ENCODE data around the gene GPR63. TPM values are rescaled to one million over a fixed set of nuclear protein-coding genes. Genes with fewer than 3 reads are reported as not detected.

GPR63 gene
- total RNA-seq, 1 donor from 2014 or later, result 0.79 TPM

DNA sequence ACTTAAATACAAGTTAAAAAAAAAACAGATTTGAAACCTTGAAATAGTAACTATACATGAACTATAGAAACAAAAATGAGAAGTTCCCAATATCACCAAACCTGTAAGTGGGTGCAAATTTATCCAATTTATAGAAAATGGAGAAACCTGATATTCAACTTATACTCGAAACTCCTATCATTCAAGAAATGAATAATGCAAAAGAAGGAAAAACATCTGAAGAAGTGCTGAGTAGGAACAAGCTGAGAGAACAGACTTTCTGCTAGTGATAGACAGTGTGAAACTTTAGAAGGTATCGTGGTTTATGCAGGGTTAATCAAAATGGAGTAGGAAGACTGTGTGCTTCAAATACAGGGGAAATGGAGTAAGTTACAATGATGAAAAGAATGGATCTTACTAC is 4.5 kb downstream of the GPR63 start:
- no peak for ATAC-seq

DNA sequence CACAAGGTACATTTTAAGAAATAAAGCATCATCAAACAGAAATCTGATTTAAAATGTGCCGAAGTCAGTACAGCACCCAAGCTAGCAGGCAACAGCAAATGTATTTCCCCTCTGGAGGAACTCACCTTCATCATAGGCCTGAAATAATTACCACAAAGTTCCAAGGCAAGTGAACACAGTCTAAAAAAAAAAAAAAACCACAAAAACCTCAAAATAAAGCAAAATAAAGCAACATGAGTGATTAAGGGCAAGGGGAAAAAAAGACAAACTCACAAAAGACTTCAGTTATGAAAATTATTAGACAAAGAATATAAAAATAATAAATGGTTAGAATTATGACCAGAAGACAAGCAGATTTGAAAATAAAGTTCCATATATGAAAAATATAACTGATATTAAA is 10.4 kb downstream of the GPR63 start:
- ATAC-seq, result no peak
- no peak for DNase-seq
- intact Hi-C loops (cut with micrococcal nuclease), result no loop called here

More for the DNA sequence above, 4.5 kb downstream of the GPR63 start:
- DNase-seq, result no peak
- intact Hi-C loops (cut with micrococcal nuclease), result no loop called here

DNA sequence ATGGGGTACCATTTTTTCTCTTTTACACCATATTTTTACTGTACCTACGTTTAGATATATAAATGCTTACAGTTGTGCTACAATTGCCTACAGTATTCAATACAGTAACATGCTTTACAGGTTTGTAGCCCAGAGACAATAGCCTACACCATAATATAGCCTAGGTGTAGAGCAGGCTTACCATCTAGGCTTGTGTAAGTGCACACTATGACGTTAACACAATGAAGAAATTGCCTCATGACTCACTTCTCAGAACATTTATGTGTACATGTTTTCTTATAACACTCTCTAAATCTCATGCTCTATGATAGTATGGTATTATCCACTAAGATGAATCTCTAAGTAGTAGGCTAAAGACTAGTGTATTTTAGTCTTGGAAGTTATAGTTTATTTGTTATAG is 13.5 kb downstream of the GPR63 start:
- intact Hi-C loops (cut with micrococcal nuclease), result no loop called here
- ATAC-seq (no peak), DNase-seq (no peak)

DNA sequence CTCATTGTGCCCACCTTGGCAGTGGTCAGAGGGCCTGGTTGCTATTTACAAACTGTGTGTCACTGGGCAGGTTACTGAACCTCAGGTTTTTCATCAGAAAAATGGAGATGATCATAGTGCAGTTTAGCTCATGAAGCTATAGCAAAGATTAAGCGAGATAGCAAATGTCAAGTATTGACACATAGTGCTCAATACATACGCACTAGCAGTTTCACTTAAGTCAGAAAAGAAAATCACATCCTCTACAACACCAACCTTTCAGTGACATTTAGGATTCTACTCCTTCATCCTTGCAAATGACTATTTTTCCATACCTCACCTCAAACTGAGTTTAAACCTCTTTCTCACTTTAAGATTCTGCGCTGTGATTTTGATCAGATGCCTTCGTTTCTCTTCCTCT is 16.2 kb downstream of the GPR63 start:
- intact Hi-C loops (cut with micrococcal nuclease), result no loop called here
- DNase-seq (no peak), ATAC-seq (no peak)

DNA sequence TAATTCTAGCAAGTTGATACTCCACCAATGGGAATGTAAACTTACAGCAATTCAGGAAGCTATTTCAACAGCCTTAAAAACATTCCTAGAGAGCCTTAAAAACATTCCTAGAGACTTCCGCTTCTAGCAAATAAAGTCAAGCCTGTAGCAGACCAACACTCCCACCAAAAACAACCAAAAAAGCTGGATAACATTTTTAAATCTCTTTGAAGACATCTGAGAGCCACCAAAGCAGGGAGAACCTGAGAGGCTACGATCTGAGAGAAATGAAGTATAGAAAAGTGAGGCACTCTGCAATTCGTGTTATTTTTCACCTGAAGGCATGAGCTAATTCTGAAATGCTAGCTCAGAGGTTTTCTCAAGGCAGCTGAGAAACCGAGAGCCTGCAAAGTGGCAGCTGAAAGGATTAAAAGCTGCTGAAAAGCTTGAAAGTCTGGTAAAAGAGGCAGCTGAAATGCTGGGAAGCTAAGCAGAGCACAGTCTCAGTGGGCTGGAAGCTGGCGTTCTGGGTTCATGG is 20.9 kb downstream of the GPR63 start:
- no peak for ATAC-seq
- intact Hi-C loops (cut with micrococcal nuclease), result no loop called here
- DNase-seq, result no peak

DNA sequence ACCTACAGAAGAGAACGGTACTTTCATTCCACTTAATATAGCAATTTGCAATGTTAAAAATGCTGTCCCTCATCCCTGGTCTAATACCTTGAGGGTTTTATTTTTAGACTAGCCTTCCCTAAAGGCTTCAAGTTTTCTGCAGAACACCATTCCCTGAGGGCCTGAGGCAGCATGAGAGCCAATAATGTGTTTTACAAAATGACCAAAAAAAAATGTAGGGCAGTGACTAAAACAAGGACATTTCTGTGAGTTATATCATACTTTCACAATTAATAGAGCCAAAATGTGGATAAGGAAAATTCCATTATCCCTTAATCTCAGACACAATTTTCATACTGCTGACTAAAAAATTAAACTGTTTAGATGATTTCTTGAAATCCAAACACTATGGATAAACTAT is 22.7 kb downstream of the GPR63 start:
- DNase-seq (no peak), ATAC-seq (no peak)
- intact Hi-C loops (cut with micrococcal nuclease), result no loop called here

DNA sequence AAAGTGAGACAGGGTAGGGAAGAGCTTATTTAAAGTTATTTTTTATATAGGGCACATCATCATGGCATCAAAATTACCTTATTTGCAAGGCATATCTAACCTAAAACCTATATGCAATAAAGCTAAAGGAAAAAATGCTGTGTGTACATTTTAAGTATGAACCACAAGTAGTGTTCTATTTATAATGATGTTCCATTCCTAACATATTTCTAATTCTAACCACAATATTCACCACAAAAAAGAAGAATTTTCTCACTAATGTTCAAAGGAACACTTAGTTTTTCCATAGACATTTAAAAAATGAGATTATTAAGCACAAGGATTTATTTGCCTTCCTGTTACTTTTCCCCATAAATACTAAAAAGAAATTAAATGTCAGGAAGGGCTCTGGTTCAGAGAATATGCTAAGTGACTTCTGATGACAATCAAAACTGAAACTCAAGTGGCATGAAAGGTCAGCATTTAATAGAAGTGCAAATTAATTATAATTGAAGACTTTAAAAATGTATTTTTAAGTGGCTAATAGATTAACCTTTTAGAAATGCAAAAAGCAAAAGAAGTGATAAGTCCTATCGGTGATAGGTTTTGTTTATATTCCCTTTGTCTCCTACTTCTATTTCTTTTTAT is 25.1 kb downstream of the GPR63 start:
- intact Hi-C loops (cut with micrococcal nuclease), result no loop called here
- DNase-seq (no peak), ATAC-seq (no peak)

DNA sequence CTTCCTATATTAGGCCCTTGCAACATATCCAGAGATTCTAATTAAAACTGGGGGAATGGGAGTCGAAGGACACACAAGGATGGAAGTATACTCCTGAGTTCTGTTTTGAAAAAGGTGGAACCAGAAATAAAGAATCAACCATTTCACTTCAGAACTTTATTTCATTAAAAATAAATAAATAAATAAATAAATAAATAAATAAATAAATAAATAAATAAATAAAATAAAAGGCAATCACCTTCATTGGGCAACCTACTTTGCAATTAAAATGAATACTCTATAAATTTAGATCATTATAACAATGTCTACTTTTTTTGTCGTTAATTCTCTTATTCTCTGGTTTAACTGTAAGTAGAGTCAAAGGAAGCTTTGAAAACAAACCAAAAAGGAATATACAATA is 25.6 kb downstream of the GPR63 start:
- intact Hi-C loops (cut with micrococcal nuclease), result no loop called here
- ATAC-seq, result no peak
- no peak for DNase-seq

DNA sequence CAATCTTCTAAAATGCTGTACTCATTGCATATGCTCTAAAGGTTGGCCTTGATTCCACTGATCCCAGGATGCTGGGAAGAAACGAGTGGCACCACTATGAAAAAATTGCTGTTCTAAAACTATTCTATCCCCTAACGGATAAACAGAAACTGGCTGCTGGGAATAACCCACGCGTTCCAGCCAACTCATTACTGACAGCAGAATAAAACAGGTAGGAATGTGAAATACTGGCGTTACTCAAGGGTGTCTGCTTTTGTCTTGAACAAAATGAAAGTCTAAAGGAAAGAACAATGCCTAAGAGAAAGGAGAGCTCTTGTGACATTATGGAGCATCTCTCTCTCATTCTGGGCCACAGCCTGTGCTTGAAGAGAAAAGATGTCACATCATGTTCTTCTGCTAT is 26.1 kb downstream of the GPR63 start:
- no peak for ATAC-seq
- DNase-seq, result no peak
- intact Hi-C loops (cut with micrococcal nuclease), result no loop called here

DNA sequence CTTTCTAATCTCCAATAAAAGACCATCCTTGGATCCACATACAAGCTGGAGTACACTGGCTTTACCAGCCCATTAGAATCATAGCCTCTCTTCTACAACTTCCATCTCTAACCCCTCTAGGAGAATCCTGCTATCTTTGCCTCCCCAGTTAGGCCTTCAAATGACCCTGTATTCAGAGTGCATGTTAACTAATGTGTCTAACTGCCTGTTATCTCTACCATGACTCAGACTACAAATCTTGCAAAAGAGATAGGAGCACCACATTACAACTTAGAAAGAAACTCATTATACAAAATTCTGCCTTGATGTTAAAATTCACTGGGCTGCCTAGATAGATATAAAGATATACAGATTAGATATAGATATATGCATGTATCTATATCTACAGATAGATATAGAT is 28.2 kb downstream of the GPR63 start:
- intact Hi-C loops (cut with micrococcal nuclease), result no loop called here
- no peak for DNase-seq
- ATAC-seq, result no peak

DNA sequence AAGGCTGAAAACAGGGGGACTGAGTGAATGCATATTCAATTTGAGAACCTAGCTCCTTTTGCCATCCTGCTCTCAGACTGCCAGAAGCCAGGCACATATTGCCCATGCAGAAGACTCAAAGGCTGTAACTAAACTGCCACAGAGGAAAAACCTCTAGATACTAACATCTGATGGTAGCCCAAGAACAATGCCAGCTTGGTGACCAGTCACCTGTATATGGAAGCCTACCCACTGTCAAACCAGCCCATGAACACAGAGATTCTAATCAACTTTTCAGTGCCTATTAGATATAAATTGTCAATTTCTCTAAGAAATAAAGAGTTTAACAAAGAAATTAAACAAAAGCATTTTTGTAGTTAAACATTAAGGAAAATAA is 34.2 kb downstream of the GPR63 start:
- ATAC-seq (no peak), DNase-seq (no peak)
- intact Hi-C loops (cut with micrococcal nuclease), result no loop called here

DNA sequence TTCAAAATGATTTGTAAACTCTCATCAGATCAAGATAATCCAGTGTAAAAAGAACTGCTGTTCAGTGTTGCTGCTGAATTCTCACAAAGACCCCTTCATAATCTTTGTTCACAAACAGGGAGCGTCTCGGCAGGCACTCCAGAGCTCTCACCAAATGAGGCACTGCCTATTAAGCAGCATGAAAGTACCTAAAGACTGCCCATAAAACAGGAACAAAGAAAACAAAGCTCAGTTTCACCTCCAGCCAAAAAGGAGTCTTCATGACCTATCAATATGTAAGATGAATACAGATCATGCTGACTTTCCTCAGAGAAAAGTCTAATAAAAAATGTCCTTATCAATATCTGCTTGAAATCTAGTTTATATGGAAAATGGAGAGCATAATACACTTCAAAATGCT is 41.8 kb downstream of the GPR63 start:
- ATAC-seq, result no peak
- intact Hi-C loops (cut with micrococcal nuclease), result no loop called here

DNA sequence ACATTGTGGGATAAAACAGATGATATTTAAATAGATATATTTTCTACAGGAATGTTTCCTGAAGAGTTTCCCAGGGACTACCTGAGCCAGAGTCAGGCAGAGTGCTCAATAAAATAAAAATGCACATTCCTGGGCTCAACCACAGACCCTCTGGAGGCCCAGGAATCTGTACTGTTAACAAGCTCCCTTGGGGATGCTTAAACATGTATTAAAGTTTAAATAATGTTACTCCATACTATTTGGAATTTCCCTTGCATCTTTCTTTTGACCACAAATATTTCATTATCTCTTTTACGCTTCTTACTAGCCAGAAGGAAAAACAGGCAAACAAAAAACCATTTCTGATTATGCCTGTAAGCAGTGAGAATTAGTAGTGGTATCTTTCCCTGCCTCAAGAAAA is 42.3 kb downstream of the GPR63 start:
- ATAC-seq, result no peak
- intact Hi-C loops (cut with micrococcal nuclease), result no loop called here
- DNase-seq, result no peak

More for the DNA sequence above, 41.8 kb downstream of the GPR63 start:
- DNase-seq, result no peak

DNA sequence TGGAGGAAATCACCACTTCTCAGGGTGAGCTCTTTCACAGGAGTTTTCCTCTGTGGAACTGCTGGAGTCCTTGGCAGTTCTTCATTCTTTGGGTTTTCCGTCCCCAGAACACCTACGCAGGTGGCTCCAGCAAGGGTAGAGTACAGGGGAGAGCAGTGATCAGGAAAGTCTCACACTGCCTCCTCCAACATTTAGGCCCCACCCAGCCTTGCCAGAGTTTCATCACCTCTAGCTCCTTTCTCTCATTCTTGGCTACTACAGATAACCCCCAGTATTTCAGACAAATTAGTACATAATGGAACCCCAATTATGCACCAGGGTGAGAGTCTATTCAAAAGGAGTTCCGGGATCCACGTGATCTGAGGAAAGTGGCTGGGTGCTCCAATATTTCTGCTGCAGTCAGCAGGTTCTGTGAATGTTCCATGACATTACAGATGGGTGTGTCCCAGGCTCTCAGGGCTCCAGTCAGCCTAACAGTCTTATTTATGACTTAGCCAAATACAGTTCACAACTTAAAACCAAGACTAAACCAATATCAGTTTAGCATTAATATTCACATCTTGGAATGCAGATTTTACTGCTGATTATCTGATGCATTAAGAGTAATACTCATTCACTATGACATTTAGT is 44.6 kb downstream of the GPR63 start:
- DNase-seq (no peak), ATAC-seq (no peak)
- intact Hi-C loops (cut with micrococcal nuclease), result no loop called here

DNA sequence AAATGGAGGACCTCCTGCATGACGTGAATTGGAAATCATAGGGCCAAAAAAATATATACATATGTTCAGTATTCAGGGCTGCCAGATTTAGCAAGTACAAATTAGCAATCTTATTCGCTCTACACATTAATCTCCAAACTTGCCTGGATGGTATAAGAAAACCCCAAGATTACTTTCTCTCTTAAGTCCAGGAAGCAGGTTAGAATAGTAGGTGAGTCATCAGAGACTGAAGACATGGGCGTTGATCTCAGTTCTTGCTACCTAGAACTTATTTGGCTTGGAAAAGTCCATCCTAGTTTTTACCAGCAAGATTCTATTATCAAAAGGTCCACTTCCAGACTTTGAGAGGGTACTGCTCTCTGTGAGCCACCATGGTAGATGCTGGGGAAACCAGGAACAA is 47.4 kb downstream of the GPR63 start:
- no peak for ATAC-seq
- DNase-seq, result no peak

DNA sequence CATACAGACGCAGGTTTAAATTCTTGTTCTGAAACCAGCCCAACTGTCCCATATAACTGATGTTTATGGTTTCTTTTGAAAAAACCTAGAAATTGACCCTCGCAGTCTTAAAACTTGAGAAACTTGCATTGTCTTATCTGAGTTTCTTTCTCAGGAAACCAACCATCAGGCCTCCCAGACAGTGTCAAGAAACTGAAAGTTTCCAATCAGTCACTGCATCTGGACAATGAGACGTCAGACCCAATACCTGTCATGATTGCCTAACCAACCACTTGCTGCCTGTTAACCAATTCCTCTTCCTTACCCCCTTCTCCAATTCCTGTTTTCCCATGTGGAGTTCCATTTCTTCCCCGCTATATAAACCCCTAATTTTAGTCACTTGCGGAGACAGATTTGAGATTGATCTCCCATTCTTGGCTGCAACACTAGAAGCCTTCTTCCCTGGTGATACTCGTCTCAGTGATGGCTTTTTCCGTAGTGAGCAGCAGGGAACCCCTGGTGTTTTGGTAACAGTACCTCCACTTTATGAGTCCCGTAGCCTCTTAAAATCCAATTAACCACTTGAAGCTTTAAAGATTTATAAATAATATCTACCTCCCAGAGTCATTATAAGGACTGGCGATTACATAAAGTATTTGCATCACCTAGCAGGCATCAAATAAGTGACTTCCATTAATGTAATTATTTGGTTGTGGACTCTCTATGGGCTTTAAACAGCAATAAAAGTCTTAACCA is 49.3 kb downstream of the GPR63 start:
- intact Hi-C loops (cut with micrococcal nuclease), result no loop called here
- DNase-seq, result no peak
- no peak for ATAC-seq

More for the DNA sequence above, 47.4 kb downstream of the GPR63 start:
- intact Hi-C loops (cut with micrococcal nuclease), result no loop called here

DNA sequence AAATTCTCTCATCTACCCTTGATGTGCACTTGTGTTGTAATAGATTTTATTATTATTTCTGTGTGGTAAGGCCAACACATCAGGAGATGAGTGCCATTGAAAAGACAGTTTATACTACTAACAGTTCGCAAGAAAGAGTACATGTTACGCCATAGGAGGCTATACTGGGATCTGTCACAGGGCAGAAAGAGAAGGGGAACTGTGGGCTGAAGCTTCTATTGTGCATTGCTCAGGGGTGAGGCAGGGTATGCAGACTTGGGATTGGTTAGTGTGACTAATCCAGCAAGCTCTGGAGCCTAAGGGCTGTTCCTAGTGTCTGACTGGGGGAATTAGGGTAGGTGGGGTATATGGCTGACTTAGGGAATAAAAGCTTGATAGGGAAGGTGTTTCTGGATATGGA is 50.9 kb downstream of the GPR63 start:
- ATAC-seq (no peak), DNase-seq (no peak)
- intact Hi-C loops (cut with micrococcal nuclease), result no loop called here

DNA sequence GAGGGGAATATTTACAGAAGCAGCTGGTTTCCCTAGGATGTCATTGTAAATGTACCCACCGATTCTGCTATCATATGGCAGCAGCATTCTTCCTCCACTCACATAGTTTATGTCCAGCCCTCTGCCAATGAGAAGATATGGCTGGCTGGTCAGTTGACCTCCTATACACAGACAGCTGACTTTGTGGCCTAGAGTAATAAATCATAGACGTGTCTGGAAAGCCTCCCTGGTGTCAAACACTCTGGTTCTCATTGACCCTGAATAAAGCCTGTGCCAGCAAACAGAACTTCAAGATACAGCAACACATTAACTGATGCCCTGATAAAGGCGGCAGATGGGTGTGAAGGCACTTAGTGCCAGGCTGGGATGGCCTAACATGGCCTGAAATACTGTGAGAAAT is 52.6 kb downstream of the GPR63 start:
- intact Hi-C loops (cut with micrococcal nuclease), result no loop called here
- DNase-seq (no peak), ATAC-seq (no peak)

DNA sequence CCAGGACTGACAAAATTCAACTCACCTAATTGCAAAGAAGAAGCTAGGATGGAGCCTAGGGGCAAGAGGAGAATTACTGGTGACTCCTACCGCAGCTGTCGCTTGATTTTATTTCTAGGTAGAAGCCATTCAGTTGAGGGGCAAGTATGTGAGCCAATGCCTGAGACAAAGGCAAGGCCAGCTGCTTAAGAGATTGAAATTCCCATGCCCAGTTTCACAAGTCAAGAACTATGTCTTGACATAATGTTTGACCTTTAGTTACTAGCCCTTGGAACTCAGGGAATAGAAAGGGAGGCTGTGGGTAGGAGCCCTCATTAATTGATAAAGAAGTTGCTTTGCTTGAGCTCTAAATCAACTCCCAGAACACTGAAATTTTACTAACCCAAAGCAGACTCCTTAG is 54.0 kb downstream of the GPR63 start:
- DNase-seq (no peak), ATAC-seq (no peak)
- intact Hi-C loops (cut with micrococcal nuclease), result no loop called here

DNA sequence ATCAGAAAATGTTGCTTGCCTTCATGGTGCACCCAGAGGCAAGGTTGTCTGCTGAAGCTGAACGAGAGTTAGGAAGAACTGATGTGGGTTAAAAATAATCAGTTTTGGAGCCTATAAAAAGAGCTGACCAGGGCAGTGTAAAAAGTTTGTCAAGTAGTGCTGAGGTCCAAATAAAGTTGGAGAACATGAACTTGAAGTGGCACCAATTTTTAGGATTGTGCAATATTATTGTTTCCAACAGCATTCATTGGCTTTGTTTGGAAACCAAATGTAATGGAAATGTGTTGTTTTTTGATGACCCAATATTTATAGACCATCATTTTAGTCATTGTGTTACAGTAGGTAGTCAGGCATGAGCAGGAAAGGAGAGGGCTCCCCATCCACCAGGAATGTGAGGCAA is 55.7 kb downstream of the GPR63 start:
- ATAC-seq, result no peak
- DNase-seq, result no peak
- intact Hi-C loops (cut with micrococcal nuclease), result no loop called here

DNA sequence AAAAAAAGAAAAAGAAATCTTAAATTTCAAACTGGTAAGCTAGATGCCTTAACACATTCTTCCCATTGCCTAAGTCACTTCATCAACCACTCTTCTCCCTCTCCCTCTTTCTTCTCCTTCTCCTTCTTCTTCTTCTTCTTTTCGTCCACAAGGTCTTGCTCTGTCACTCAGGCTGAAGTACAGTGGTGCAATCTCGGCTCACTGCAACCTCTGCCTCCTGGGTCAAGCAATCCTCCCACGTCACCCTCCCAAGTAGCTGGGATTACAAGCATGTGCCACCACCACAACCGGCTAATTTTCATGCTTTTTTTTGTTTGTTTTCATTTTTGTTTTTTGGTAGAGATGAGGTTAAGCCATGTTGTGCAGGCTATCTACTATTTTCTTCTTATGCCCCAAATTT is 60.2 kb downstream of the GPR63 start:
- DNase-seq (no peak), ATAC-seq (no peak)
- intact Hi-C loops (cut with micrococcal nuclease), result no loop called here
